HG02885 (cell line): ENCODE data around the gene CDH13.

ENCODE experiments used
- ATAC-seq: cut with Tn5 transposase; IDR thresholded peaks from one replicate; pipeline ENCODE4 v1.9.1; 2021; ENCODE audit warnings: mild to moderate bottlenecking; ENCODE audit not compliant: unreplicated experiment, poor library complexity

Gene CDH13

GRCh38 chr16:83789642-83790401, 1163.1 kb downstream of the CDH13 start:
- ATAC-seq: no peak

DNA sequence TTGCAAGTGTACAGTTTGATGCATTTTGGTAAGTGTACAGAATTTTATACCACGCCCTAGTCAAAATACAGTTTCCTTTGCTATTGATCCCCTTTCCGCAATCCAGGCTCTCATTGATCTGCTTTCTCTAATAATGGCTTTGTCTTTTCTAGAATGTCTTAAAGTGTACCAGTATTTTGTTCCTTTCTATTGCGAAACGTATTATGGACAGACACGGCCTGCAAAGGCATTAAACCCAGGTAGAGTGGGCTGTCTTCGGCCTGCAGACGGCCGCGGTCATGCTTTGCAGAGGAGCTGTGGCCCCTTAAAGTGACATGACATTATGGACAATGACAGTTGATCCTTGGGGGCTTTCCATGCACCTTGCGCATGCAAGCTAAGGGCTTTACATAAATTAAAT, 1165.1 kb downstream of the CDH13 start:
- no peak for ATAC-seq

- ATAC-seq: no peak
These were observed 1165.6 kb downstream of the CDH13 start for GRCh38 chr16:83792391-83792790.

GRCh38 chr16:83793179-83793578, 1166.4 kb downstream of the CDH13 start:
- no peak for ATAC-seq

DNA sequence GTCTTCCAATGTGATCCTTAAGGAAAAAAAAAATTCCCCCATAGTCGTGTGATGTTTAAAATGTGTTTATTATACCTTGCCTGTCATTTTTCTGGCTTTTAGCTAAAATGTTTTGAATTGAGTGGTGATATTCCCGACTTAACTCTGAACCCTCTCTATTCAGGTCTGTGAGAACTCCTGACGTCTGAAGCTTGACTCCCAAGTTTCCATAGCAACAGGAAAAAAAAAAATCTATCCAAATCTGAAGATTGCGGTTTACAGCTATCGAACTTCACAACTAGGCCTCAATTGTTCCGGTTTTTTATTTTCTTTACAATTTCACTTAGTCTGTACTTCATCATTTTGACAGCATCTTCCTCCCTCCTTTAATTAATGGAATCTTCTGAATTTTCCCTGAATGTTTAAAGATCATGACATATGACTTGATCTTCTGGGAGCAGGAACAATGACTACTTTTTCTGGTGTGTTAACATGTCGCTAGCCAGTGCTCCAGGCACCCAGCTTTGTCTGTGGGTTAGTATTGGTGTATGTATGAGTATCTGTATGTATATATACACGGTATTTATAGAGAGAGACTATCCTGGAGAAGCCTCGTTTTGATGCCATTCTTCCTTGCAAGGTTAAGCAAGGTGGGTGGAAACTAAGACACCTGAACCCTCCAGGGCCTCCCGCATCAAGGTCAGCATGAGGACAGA, 1168.2 kb downstream of the CDH13 start:
- no peak for ATAC-seq

- ATAC-seq: no peak
These were observed 1170.2 kb downstream of the CDH13 start for GRCh38 chr16:83797013-83797412.

- no peak for ATAC-seq
These were observed 1172.6 kb downstream of the CDH13 start for GRCh38 chr16:83799336-83799735.

- peak; percentile 66 for ATAC-seq
These were observed 1175.4 kb downstream of the CDH13 start for GRCh38 chr16:83802135-83802534.

- ATAC-seq: no peak
These were observed 1175.9 kb downstream of the CDH13 start for GRCh38 chr16:83802554-83803205.

GRCh38 chr16:83803811-83804210, 1177.0 kb downstream of the CDH13 start:
- no peak for ATAC-seq

GRCh38 chr16:83804366-83804765, 1177.6 kb downstream of the CDH13 start:
- ATAC-seq: no peak

GRCh38 chr16:83806036-83806435, 1179.3 kb downstream of the CDH13 start:
- ATAC-seq: no peak

DNA sequence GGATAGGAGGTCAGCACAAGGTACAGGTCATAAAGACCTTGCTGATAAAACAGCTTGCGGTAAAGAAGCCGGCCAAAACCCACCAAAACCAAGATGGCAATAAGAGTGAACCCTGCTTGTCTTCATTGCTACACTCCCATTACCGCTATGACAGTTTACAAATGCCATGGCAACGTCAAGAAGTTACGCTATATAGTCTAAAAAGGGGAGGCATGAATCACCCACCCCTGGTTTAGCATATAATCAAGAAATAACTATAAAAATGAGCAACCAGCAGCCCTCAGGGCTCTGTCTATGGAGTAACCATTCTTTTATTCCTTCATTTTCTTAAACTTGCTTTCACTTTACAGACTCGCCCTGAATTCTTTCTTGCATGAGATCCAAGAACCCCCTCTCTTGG, 1180.0 kb downstream of the CDH13 start:
- ATAC-seq: no peak

DNA sequence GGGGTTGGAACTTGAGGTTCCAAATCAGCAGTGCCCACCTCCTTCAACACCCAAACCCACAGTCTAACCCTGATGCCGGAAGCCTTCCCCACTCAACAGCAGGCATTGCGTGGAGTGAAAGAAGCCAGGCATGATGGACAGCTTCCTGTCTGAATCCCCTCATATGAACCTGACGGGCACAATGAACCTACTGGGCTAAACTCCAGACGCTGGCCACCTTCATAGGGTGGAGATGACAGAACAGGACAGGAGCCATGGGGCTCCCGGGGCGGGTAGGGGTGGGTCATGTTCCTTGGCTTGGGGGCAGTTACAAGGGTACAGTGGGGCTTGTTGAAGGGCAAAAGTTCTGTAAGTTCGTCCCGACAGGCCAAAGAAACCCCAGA, 1180.5 kb downstream of the CDH13 start:
- ATAC-seq: peak; percentile 3

DNA sequence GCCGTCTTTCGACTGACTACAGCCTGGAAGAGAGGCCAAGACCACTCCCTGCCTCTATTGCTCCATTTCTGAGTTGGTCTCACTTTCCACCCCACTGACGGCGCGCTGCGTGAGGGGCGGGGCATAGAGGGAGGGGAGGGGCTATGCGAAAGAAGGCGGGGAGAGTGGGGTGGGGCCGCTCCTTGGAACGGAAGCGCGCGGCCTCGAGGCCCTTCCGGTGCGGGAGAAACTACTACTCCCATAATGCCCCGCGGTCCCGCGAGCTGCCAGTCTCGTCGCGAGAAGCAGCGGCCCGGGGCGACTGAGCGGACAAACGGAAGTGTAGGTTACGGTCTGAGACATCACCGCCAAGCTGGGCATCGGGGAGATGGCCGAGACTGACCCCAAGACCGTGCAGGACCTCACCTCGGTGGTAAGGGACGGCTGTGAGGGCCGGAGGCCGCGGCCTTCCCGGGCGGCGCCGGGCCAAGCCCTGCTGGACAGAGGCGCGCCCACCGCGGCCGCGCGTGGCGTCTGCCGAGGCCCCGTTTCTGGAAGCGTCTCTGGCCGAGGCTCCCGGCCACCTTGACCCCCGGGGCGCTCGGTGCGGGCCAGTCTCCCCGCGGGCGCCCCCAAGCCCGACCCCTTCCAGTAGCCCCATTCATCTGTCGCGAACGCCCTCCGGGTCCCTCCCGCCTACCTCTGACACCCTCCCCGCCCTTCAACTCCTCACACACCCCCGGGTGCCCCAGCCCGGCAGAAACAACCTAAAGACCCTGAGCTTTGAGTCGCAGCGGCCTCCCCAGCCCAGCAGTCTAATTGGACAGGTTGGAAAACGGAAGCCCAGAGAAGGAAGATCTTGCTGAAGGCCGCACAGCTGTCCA, 1181.2 kb downstream of the CDH13 start, which contains the start of gene HSBP1:
HSBP1 (plus strand) TSS at position 269 of the 863 bp plus-strand sequence; CDS start at position 368, 99 bp downstream.
- peak; percentile 94 for ATAC-seq

- ATAC-seq: peak; percentile 16
These were observed 1181.8 kb downstream of the CDH13 start for GRCh38 chr16:83808573-83809014.

DNA sequence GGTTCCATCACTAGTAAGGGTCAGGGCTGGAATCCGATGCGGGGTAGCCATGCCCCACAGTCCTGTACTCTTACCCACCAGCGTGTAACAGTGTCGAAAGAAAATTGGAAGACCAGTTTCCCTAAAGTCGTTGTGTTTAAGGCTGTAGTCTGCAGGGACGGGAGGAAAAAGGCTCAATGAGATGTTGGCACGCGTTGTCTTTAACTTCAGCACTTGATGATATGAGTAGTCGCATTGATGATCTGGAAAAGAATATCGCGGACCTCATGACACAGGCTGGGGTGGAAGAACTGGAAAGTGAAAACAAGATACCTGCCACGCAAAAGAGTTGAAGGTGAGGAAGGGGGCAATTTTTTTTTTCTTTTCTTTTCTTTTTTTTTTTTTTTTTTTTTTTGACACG, 1182.3 kb downstream of the CDH13 start:
- ATAC-seq: no peak

- no peak for ATAC-seq
These were observed 1184.1 kb downstream of the CDH13 start for GRCh38 chr16:83810901-83811300.

GRCh38 chr16:83813823-83814658, 1187.3 kb downstream of the CDH13 start:
- no peak for ATAC-seq

GRCh38 chr16:83814659-83814985, 1187.9 kb downstream of the CDH13 start:
- no peak for ATAC-seq
